Kidney tubule cell (primary cell): ENCODE data around the gene CNTN4.
A peak's percentile ranks its signal among the peaks of the same experiment; 100 is the strongest.

Experiments used
- DNase-seq: peaks from one replicate; pipeline ENCODE4 v3.0.0-alpha.2; 2018; ENCODE audit warnings: low spot score

Gene CNTN4

GRCh38 chr3:2153053-2153452 lies 54.4 kb downstream of the CNTN4 start:
- no peak for DNase-seq

GRCh38 chr3:2153547-2153946 lies 54.9 kb downstream of the CNTN4 start:
- no peak for DNase-seq

- DNase-seq: no peak
Measured at GRCh38 chr3:2154621-2155020, 56.0 kb downstream of the CNTN4 start.

- DNase-seq: peak; percentile 22
Measured at GRCh38 chr3:2156244-2156847, 57.7 kb downstream of the CNTN4 start.

- no peak for DNase-seq
Measured at GRCh38 chr3:2158828-2159227, 60.2 kb downstream of the CNTN4 start.

- peak; percentile 21 for DNase-seq
Measured at GRCh38 chr3:2166552-2166951, 67.9 kb downstream of the CNTN4 start.

GRCh38 chr3:2172561-2173171 lies 74.0 kb downstream of the CNTN4 start:
- no peak for DNase-seq

GRCh38 chr3:2180634-2181033 lies 82.0 kb downstream of the CNTN4 start:
- no peak for DNase-seq

- no peak for DNase-seq
Measured at GRCh38 chr3:2198776-2199279, 100.2 kb downstream of the CNTN4 start.

GRCh38 chr3:2204054-2204453 lies 105.4 kb downstream of the CNTN4 start:
- no peak for DNase-seq

- no peak for DNase-seq
Measured at GRCh38 chr3:2205692-2206091, 107.0 kb downstream of the CNTN4 start.

GRCh38 chr3:2206536-2206935 lies 107.9 kb downstream of the CNTN4 start:
- no peak for DNase-seq

GRCh38 chr3:2211568-2211967 lies 112.9 kb downstream of the CNTN4 start:
- peak; percentile 31 for DNase-seq

GRCh38 chr3:2212206-2212605 lies 113.5 kb downstream of the CNTN4 start:
- DNase-seq: peak; percentile 61

GRCh38 chr3:2218375-2218774 lies 119.7 kb downstream of the CNTN4 start:
- no peak for DNase-seq

GRCh38 chr3:2218816-2219215 lies 120.2 kb downstream of the CNTN4 start:
- no peak for DNase-seq

- DNase-seq: no peak
Measured at GRCh38 chr3:2236203-2236602, 137.5 kb downstream of the CNTN4 start.

- no peak for DNase-seq
Measured at GRCh38 chr3:2244137-2244536, 145.5 kb downstream of the CNTN4 start.

GRCh38 chr3:2246873-2247648 lies 148.4 kb downstream of the CNTN4 start:
- no peak for DNase-seq

GRCh38 chr3:2247831-2248230 lies 149.2 kb downstream of the CNTN4 start:
- no peak for DNase-seq

- no peak for DNase-seq
Measured at GRCh38 chr3:2250783-2251182, 152.1 kb downstream of the CNTN4 start.

- DNase-seq: no peak
Measured at GRCh38 chr3:2261747-2262146, 163.1 kb downstream of the CNTN4 start.

GRCh38 chr3:2262204-2262603 lies 163.5 kb downstream of the CNTN4 start:
- no peak for DNase-seq
